Measurements from ENCODE around the gene KRT79. TPM values are rescaled to one million over a fixed set of nuclear protein-coding genes. Genes with fewer than 3 reads are reported as not detected.

Gene KRT79
- polyA plus RNA-seq, 1 of the 3 experiments (the other 2 are of a cell fraction): not detected

DNA sequence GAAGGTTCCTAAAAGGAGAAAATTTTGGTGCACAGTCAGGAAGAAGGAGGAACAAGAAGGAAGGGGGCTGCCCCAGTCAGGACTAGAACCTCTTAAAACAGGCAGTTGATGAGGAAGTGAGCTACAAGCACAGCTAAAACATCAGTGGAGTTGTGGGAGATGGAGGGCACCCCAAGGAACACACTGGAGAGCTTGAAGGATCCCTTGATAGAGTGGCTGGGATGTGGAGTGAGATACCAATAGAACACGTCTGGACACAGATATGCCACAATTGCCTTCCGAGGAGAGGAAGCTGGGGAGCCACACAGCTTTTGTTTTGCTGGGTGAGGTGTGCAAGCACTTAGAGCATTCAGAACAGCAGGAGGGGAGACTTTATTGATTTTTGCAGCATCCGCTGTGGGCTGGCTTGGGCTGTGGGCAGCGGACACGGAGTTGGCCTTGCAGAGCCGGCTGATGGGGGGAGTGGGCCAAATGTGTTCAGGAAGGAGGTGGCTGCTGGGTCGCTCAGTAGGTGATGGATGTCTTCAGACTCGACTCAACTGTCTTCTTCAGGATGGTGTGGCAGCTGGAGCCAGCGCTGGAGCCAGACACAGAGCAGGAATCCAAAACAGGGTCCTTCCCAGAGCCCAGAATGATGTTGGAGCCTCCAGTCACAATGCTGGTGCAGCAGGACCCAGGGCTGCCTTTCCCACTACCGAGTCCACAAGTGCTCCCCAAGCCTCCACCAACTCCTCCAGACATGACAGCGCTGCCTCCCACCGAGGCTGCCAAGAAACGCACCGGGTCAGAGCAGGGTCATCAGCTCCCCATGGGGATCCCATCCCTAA lies 4.7 kb upstream of the KRT79 start:
- Histone ChIP-seq H3K9me3 (no peaks in the 10 kb centered on the region), H3K9ac (no peak overlapping the region), H3K9me2 (no peaks in the 10 kb centered on the region), H3K27me3 (ENCODE audit: insufficient read depth) (no peaks in the 10 kb centered on the region; the same call in 1 of the 2 replicates), H2AFZ (ENCODE audit: low read depth) (no peak overlapping the region), H3K36me3 (replicated peaks in 1 of 2; ENCODE audit: control insufficient read depth in 1 of 2, insufficient read depth in 2 of 2, low read length in 1 of 2) (no peaks in the 10 kb centered on the region), H3K4me2 (no peak overlapping the region), H3K4me3 (ENCODE audit: low read depth in 2 of 2, low read length in 1 of 2) (no peak overlapping the region), H3K27ac (ENCODE audit: low read depth in 2 of 2, low read length in 1 of 2) (no peak overlapping the region), H4K20me1 (ENCODE audit: insufficient read depth) (no peaks in the 10 kb centered on the region), H3K79me2 (ENCODE audit: insufficient read depth) (no peaks in the 10 kb centered on the region), H3K4me1 (ENCODE audit: control insufficient read depth in 1 of 2, insufficient read depth in 2 of 2, low read depth in 1 of 2, low read length in 1 of 2) (peaks cover 0 to 9% of the 10 kb centered on the region in 2 experiments; a peak in 1 of 4 replicates), H3F3A (replicated peaks; ENCODE audit: insufficient read depth) (no peaks in the 10 kb centered on the region)
- WGBS (ENCODE audit: low lambda C conversion rate): 28% methylated on average over 12 of the region's 14 CpGs
- POLR2A ChIA-PET: interaction anchor here (0.6 kb wide), 1 partner anchor 695 kb away, joined by 6 read pairs; no protein-coding TSS in a partner anchor
- TF ChIP-seq POLR2AphosphoS5 (IDR thresholded peaks at IDR 0.05; ENCODE audit: low read depth, low read length) (no peak), FOXM1 (IDR thresholded peaks at IDR 0.05; ENCODE audit: low read depth) (no peak)
- TF ChIP-seq, protein P1, sequence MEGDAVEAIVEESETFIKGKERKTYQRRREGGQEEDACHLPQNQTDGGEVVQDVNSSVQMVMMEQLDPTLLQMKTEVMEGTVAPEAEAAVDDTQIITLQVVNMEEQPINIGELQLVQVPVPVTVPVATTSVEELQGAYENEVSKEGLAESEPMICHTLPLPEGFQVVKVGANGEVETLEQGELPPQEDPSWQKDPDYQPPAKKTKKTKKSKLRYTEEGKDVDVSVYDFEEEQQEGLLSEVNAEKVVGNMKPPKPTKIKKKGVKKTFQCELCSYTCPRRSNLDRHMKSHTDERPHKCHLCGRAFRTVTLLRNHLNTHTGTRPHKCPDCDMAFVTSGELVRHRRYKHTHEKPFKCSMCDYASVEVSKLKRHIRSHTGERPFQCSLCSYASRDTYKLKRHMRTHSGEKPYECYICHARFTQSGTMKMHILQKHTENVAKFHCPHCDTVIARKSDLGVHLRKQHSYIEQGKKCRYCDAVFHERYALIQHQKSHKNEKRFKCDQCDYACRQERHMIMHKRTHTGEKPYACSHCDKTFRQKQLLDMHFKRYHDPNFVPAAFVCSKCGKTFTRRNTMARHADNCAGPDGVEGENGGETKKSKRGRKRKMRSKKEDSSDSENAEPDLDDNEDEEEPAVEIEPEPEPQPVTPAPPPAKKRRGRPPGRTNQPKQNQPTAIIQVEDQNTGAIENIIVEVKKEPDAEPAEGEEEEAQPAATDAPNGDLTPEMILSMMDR (IDR thresholded peaks at IDR 0.05): no peak
- no peak for DNase-seq
- CTCF ChIA-PET: interaction anchor here (1.0 to 1.5 kb wide), 2 partner anchors 41 to 142 kb away, joined by 3 to 4 read pairs; no protein-coding TSS in a partner anchor

DNA sequence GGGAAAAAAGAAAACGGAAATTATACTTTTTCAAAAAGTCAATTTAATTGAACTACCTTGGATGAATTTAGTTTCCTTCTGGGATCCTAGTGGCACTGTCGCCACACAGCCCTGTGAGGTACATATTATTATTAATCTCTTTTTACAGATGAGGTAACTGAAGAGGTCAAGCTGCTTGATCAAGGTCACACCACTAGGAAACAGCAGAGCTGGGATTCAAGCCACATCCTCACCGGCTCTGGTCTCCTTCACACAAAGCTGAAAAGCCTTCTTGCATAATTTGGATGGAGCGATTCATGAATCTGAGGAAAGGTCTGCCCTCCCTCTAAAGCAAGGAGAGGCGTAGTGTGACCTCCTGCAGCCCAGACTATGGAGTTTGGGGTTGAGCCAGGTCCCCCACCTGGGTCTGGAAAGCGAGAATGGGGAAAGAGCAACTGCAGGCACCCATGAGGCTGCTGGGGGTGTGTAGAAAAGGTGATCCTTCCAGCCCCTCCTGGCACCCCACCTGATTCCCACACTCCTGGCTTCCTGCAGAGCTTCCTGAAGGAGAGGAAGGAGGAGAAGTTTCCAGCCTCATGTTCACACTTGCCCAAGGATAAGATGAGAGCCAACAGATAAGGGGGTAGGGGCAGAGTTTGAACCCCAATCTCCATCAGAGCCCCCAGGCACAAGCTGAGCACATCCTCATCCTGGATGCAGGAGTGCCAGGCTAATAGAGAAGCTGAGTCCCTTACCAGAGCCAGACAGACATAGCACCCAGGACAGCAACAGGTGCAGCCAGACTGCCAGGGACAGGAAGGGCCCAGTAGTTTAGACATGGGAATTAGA lies 3.9 kb upstream of the KRT79 start:
- Histone ChIP-seq H3K27ac (ENCODE audit: low read depth in 2 of 2, low read length in 1 of 2) (no peak overlapping the region), H3K4me2 (no peak overlapping the region), H3K9me2 (no peaks in the 10 kb centered on the region), H4K20me1 (ENCODE audit: insufficient read depth) (no peaks in the 10 kb centered on the region), H3K9ac (no peak overlapping the region), H3F3A (replicated peaks; ENCODE audit: insufficient read depth) (no peaks in the 10 kb centered on the region), H2AFZ (ENCODE audit: low read depth) (no peak overlapping the region), H3K4me3 (ENCODE audit: low read depth in 2 of 2, low read length in 1 of 2) (no peak overlapping the region), H3K9me3 (no peaks in the 10 kb centered on the region), H3K27me3 (ENCODE audit: insufficient read depth) (peaks cover 7% of the 10 kb centered on the region; the same call in 1 of the 2 replicates), H3K36me3 (replicated peaks in 1 of 2; ENCODE audit: control insufficient read depth in 1 of 2, insufficient read depth in 2 of 2, low read length in 1 of 2) (no peaks in the 10 kb centered on the region), H3K79me2 (ENCODE audit: insufficient read depth) (no peaks in the 10 kb centered on the region), H3K4me1 (ENCODE audit: control insufficient read depth in 1 of 2, insufficient read depth in 2 of 2, low read depth in 1 of 2, low read length in 1 of 2) (peaks cover 0 to 9% of the 10 kb centered on the region in 2 experiments; a peak in 1 of 4 replicates)
- 44% methylated on average over 5 of the region's 6 CpGs for WGBS (ENCODE audit: low lambda C conversion rate)
- ChIA-PET CTCF (interaction anchor here (1.0 to 1.5 kb wide), 3 partner anchors 42 to 466 kb away, joined by 3 to 4 read pairs (median 4); no protein-coding TSS in a partner anchor), POLR2A (no interaction called here)
- no peak for TF ChIP-seq RAD21 (IDR thresholded peaks at IDR 0.05; ENCODE audit: low read length)
- no peak for TF ChIP-seq NRF1 (IDR thresholded peaks at IDR 0.05; ENCODE audit: low read depth, low read length)
- no peak for TF ChIP-seq MEF2A (IDR thresholded peaks at IDR 0.05; ENCODE audit: borderline replicate concordance, low read depth)
- no peak for TF ChIP-seq EP300 (IDR thresholded peaks at IDR 0.05; ENCODE audit: borderline replicate concordance in 1 of 2, low read depth in 1 of 2, low read length in 1 of 2)
- no peak for TF ChIP-seq RXRA (IDR thresholded peaks at IDR 0.05; ENCODE audit: borderline replicate concordance, low read depth)
- no peak for TF ChIP-seq MXI1 (IDR thresholded peaks at IDR 0.05; ENCODE audit: low read depth, low read length)
- TF ChIP-seq TCF12 (IDR thresholded peaks at IDR 0.05): no peak
- no peak for TF ChIP-seq GABPA (IDR thresholded peaks at IDR 0.05; ENCODE audit: low read depth)
- TF ChIP-seq RFX5 (IDR thresholded peaks at IDR 0.05; ENCODE audit: low read length): no peak
- no peak for TF ChIP-seq TAF1 (IDR thresholded peaks at IDR 0.05; ENCODE audit: borderline replicate concordance, low read depth, low read length)
- TF ChIP-seq, protein P2, sequence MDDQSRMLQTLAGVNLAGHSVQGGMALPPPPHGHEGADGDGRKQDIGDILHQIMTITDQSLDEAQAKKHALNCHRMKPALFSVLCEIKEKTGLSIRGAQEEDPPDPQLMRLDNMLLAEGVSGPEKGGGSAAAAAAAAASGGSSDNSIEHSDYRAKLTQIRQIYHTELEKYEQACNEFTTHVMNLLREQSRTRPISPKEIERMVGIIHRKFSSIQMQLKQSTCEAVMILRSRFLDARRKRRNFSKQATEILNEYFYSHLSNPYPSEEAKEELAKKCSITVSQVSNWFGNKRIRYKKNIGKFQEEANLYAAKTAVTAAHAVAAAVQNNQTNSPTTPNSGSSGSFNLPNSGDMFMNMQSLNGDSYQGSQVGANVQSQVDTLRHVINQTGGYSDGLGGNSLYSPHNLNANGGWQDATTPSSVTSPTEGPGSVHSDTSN (IDR thresholded peaks at IDR 0.05): no peak
- no peak for TF ChIP-seq FOXM1 (IDR thresholded peaks at IDR 0.05; ENCODE audit: low read depth)
- TF ChIP-seq EZH2phosphoT487 (IDR thresholded peaks at IDR 0.05; ENCODE audit: borderline replicate concordance, low read depth): no peak
- TF ChIP-seq NFIC (IDR thresholded peaks at IDR 0.05; ENCODE audit: borderline replicate concordance): no peak
- no peak for TF ChIP-seq SIN3A (IDR thresholded peaks at IDR 0.05; ENCODE audit: borderline replicate concordance, low read depth, low read length)
- no peak for TF ChIP-seq FOSL2 (IDR thresholded peaks at IDR 0.05; ENCODE audit: borderline replicate concordance, low read depth)
- TF ChIP-seq, protein P3, sequence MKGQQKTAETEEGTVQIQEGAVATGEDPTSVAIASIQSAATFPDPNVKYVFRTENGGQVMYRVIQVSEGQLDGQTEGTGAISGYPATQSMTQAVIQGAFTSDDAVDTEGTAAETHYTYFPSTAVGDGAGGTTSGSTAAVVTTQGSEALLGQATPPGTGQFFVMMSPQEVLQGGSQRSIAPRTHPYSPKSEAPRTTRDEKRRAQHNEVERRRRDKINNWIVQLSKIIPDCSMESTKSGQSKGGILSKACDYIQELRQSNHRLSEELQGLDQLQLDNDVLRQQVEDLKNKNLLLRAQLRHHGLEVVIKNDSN (IDR thresholded peaks at IDR 0.05; ENCODE audit: borderline replicate concordance, low read depth): no peak
- TF ChIP-seq RCOR1 (IDR thresholded peaks at IDR 0.05; ENCODE audit: low read length): no peak
- no peak for DNase-seq

All from SK-N-SH (cell line).